Testis (tissue), 3 donors: ENCODE data around the gene PLA2G4A. TPM values are rescaled to one million over a fixed set of nuclear protein-coding genes. Genes with fewer than 3 reads are reported as not detected.

ENCODE experiments used
- DNase-seq: peaks from one replicate; pipeline ENCODE4 v3.0.0-alpha.2; 2019
- H3K27ac ChIP-seq, 2 donors: fragments of 200-600 bp; sonication (generic); one replicate each; pipeline ENCODE4 v1.5.1; 2019
- H3K27me3 ChIP-seq: fragments of 200-600 bp; sonication (generic); one replicate; pipeline ENCODE4 v1.5.1; 2019
- H3K36me3 ChIP-seq: fragments of 200-600 bp; sonication (generic); one replicate; pipeline ENCODE4 v1.5.1; 2017; ENCODE audit warnings: low read depth; ENCODE audit errors: missing control alignments
- H3K4me1 ChIP-seq: fragments of 200-600 bp; sonication (generic); one replicate; pipeline ENCODE4 v1.5.1; 2019
- H3K4me3 ChIP-seq, 2 donors: fragments of 200-600 bp; sonication (generic); one replicate each; pipeline ENCODE4 v1.5.1; 2017 to 2019
- H3K9me3 ChIP-seq: fragments of 200-600 bp; sonication (generic); one replicate; pipeline ENCODE4 v1.5.1; 2017
- POLR2A ChIP-seq: fragments of 450-650 bp; IDR thresholded peaks from one replicate; pipeline ENCODE4 v1.6.1; 2017; ENCODE audit warnings: antibody characterized with exemption, mild to moderate bottlenecking, moderate library complexity
- WGBS, 2 donors: methylation state at CpG; one replicate each; pipeline ENCODE4 v1.1.5; 2018; 5-methylcytosine and 5-hydroxymethylcytosine counted together
- intact Hi-C: fragments of 100-400 bp; cut with DNase I; formaldehyde crosslinking; loops from one replicate; pipeline ENCODE4 v1.15.1; 2023; ENCODE audit warnings: low total_unique reads
- polyA plus RNA-seq: library from polyadenylated mRNA; stranded (reverse); fragments of 350-450 nt; fragmentation: Illumina TruSeq; extraction: RNeasy Lipid Tissue Mini Kit (QIAGEN cat#74804); gene quantifications from one replicate; pipeline ENCODE4 v1.2.3, GENCODE V29; 2014; ENCODE audit warnings: low read depth, low replicate concordance; ENCODE audit not compliant: insufficient read depth
- total RNA-seq, 2 donors: library from RNA; depleted of rRNA; stranded (reverse); fragments of >200 nt; gene quantifications; one replicate each; pipeline ENCODE4 v1.2.3, GENCODE V29; 2016
- TF ChIP-seq, protein P1 (sequence below), 3 experiments: fragments of 450-650 bp in 2 of 3; fragments of 200-600 bp in 1 of 3; sonication (generic) in 1 of 3; IDR thresholded peaks; one replicate each; pipeline ENCODE4 v1.5.1; 2016 to 2019; ENCODE audit warnings: antibody characterized with exemption in 3 of 3, mild to moderate bottlenecking in 2 of 3, moderate library complexity in 1 of 3

PLA2G4A gene
- total and polyA plus RNA-seq, 3 donors from 2014 or later = 4.9 to 6.4 (median 6.4) TPM

DNA sequence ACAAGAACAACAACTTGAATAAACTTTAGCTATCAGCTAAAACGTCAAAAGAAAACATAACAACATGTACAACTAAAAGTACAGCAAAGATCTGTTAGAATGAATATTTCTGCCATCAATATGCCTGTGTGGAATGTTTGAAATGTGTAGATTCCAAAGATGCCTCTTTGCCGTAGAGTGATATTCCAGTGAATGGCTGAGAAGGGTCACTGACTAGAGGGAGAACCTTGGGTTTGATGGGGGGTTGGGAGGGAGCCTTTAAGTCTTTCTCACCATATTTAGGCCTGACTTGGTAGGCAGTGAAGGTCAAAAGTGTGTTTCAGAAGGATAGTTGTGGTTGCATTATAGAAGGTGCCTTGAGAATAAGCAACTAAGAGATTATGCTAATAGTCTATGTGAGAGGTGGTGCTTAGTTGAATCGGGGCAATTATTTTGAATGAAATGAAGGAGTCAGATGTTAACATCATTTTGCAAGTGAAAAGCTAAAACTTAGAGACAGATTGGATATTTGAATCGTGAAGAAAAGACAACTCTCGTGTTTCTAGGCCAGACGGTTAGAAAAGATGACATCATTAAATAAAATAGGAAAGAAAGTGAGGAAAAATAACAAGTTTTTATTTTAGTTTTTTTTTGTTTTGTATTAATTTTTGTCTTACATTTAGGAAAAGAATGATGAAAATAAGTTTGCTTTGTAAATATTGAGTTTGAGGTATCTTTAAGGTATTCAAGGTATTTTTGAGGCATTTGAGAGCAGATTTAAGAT, 53.8 kb downstream of the PLA2G4A start:
- WGBS, 2 donors = 48 to 59% methylated on average over 6 of the region's 6 CpGs
- peak overlapping the region in 1 of 2 donors; percentile 46 for H3K27ac ChIP-seq
- no peaks in the 10 kb centered on the region for H3K36me3 ChIP-seq
- H3K27me3 ChIP-seq = no peaks in the 10 kb centered on the region
- no peaks in the 10 kb centered on the region for H3K9me3 ChIP-seq
- no peak overlapping the region for H3K4me3 ChIP-seq
- peaks cover 3% of the 10 kb centered on the region for H3K4me1 ChIP-seq
- intact Hi-C loops = no loop called here
- no peak for TF ChIP-seq POLR2A
- TF ChIP-seq, protein P1, sequence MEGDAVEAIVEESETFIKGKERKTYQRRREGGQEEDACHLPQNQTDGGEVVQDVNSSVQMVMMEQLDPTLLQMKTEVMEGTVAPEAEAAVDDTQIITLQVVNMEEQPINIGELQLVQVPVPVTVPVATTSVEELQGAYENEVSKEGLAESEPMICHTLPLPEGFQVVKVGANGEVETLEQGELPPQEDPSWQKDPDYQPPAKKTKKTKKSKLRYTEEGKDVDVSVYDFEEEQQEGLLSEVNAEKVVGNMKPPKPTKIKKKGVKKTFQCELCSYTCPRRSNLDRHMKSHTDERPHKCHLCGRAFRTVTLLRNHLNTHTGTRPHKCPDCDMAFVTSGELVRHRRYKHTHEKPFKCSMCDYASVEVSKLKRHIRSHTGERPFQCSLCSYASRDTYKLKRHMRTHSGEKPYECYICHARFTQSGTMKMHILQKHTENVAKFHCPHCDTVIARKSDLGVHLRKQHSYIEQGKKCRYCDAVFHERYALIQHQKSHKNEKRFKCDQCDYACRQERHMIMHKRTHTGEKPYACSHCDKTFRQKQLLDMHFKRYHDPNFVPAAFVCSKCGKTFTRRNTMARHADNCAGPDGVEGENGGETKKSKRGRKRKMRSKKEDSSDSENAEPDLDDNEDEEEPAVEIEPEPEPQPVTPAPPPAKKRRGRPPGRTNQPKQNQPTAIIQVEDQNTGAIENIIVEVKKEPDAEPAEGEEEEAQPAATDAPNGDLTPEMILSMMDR (IDR thresholded peaks at IDR 0.05) = no peak
- DNase-seq = no peak

DNA sequence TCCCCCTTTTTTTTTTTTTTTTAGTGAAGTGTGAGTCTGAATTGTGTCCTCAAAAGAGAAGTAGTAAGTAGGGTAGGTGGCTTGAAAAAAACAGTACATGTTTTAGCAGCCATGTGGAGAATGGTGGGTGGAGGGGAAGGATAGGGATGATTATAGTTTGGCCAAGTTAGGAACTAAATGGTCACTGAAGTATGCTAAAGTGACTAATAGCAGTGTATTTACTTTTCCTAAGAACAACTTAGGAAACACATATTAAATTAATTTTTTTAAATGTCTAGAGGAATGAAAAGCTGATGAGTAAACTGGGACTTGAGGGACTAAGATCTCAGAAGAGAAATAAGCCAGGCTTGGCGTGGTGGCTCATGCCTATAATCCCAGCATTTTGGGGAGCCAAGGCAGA, 55.5 kb downstream of the PLA2G4A start:
- peaks cover 3% of the 10 kb centered on the region for H3K4me1 ChIP-seq
- intact Hi-C loops = no loop called here
- H3K4me3 ChIP-seq = no peak overlapping the region
- H3K36me3 ChIP-seq = no peaks in the 10 kb centered on the region
- H3K27me3 ChIP-seq = no peaks in the 10 kb centered on the region
- TF ChIP-seq, protein P1 (IDR thresholded peaks at IDR 0.05) = no peak
- TF ChIP-seq POLR2A = no peak
- no peaks in the 10 kb centered on the region for H3K9me3 ChIP-seq
- no peak overlapping the region for H3K27ac ChIP-seq
- WGBS, 2 donors = 81 to 97% methylated on average over 1 of the region's 1 CpG
- DNase-seq = no peak

- no peaks in the 10 kb centered on the region for H3K27me3 ChIP-seq
- H3K9me3 ChIP-seq = no peaks in the 10 kb centered on the region
- H3K36me3 ChIP-seq = no peaks in the 10 kb centered on the region
- H3K4me3 ChIP-seq = no peak overlapping the region
- TF ChIP-seq, protein P1 (IDR thresholded peaks at IDR 0.05) = no peak
- no peak for TF ChIP-seq POLR2A
- H3K27ac ChIP-seq = no peak overlapping the region
- 74 to 77% methylated on average over 2 of the region's 2 CpGs for WGBS, 2 donors
- H3K4me1 ChIP-seq = no peaks in the 10 kb centered on the region
- no peak for DNase-seq
- intact Hi-C loops = no loop called here
These were observed 58.5 kb downstream of the PLA2G4A start for GRCh38 chr1:186887203-186887602.

DNA sequence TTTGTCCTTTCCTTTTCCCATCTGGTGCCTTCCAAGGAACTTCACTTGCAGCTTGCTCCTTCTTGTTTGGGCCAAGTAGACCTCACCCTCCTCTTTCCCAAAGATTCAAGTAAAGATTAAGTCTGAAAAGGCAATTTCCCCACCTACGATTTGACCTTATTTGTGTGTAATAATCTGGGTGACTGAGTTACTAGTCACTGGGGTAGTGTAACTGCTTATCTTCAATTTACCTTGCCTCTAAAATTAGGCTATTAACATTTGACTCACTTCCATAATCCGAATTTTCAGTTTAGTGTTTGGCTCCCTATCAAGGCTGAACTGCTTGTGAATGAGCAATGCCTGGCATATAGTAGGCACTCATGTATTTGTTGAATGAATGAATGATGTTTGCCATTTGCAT, 59.6 kb downstream of the PLA2G4A start:
- H3K4me3 ChIP-seq = no peak overlapping the region
- H3K27me3 ChIP-seq = no peaks in the 10 kb centered on the region
- DNase-seq = no peak
- WGBS, 2 donors = 81 to 97% methylated on average over 2 of the region's 2 CpGs
- H3K9me3 ChIP-seq = no peaks in the 10 kb centered on the region
- intact Hi-C loops = no loop called here
- no peaks in the 10 kb centered on the region for H3K36me3 ChIP-seq
- no peaks in the 10 kb centered on the region for H3K4me1 ChIP-seq
- no peak overlapping the region for H3K27ac ChIP-seq
- TF ChIP-seq, protein P1 (IDR thresholded peaks at IDR 0.05) = no peak
- no peak for TF ChIP-seq POLR2A

DNA sequence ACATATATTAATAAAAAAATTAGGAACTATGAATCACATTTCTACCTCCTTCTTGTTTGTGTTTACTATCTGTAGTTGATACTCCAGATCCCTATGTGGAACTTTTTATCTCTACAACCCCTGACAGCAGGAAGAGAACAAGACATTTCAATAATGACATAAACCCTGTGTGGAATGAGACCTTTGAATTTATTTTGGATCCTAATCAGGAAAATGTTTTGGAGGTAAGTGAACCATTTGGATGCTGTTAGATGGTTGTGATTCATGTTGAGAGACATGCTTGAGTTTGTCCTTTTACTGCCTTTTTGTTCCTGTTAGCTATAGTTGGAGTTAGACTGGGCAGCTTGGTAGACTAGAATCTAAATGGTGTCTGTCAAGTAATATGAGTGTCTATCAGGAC, 64.2 kb downstream of the PLA2G4A start:
- no peaks in the 10 kb centered on the region for H3K36me3 ChIP-seq
- no peak for DNase-seq
- no peaks in the 10 kb centered on the region for H3K4me1 ChIP-seq
- no peak for TF ChIP-seq POLR2A
- TF ChIP-seq, protein P1 (IDR thresholded peaks at IDR 0.05) = no peak
- H3K27ac ChIP-seq = no peak overlapping the region
- no peaks in the 10 kb centered on the region for H3K9me3 ChIP-seq
- no peaks in the 10 kb centered on the region for H3K27me3 ChIP-seq
- H3K4me3 ChIP-seq = no peak overlapping the region
- intact Hi-C loops = no loop called here
